ENCODE results near the gene SLC5A1.

Gene SLC5A1

DNA sequence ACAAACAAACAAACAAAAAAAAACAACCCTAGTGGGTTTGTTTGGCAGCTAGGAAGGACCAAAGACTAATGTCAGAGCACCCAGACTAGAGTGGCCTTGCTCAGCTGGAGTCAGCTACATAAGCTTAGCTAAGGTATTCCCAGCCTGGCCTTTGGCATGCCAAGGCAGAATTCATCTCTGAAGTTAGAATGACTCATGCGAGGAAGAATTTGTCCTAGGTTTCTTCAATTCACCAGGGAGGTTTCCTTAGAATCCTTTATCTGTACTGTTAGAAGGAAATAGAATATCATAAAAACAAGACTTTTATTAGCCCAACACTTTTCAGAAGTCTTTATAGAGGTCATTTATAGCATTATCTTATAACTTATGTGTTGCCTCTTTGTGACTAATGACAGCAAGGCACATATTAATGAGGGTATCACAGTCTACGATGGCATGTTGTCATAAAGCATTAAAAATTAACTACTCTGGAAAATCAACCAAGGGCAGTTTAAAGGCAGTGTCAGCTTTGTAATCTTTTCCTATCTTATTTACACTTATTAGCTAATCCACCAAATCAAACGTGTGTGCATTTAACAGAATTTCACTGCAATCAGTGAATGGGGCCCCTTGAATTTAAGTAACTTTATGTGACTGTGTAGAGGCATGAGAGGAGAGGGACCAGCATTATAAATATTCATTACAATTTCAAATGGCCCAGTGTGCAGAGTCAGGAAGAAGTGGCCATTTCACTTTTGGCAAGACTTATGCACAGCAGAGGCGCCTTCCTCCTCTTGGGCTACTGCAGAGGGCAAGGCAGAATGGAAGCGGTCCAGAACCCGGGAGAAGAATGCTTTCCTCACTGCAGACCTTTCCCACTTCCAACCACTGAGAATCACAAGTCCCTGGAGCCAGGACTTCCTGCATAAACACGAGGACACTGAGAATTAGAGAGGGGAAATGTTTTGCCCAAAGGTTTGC, 36.3 kb downstream of the SLC5A1 start:
- H3K4me3 Mint-ChIP-seq, result no peak overlapping the region

DNA sequence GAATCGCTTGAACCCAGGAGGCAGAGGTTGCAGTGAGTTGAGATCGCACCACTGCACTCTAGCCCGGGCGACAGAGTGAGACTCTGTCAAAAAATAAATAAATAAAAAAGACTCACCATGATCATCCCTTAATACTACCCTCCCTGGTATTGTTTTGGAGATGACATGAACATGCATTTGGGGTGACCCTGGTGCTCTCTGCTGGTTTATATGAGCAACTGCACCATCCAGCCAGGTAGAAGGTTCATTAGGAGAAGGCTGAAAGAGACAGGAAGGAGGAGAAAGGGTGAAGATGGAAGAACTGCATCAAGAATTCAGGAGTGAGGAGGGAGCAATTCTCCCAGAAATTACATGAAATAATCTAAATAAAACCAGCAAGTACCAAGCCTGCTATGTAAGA, 37.8 kb downstream of the SLC5A1 start:
- Mint-ChIP-seq H3K27ac (ENCODE audit: low read depth) (no peak overlapping the region), H3K4me1 (no peaks in the 10 kb centered on the region), H3K27me3 (peaks cover 24% of the 10 kb centered on the region), H3K36me3 (ENCODE audit: insufficient read depth) (peaks cover 2% of the 10 kb centered on the region), H3K4me3 (no peak overlapping the region), H3K9me3 (no peaks in the 10 kb centered on the region)
- DNase-seq (ENCODE audit: low spot score in 2 of 2) (no peak), ATAC-seq (replicated peaks; ENCODE audit: extremely low read depth, poor library complexity, severe bottlenecking) (no peak)

More for the DNA sequence above, 36.3 kb downstream of the SLC5A1 start:
- DNase-seq (ENCODE audit: low spot score in 2 of 2), result no peak
- no peak overlapping the region for H3K27ac Mint-ChIP-seq (ENCODE audit: low read depth)
- H3K4me1 Mint-ChIP-seq, result no peaks in the 10 kb centered on the region
- H3K27me3 Mint-ChIP-seq, result peaks cover 30% of the 10 kb centered on the region
- no peaks in the 10 kb centered on the region for H3K36me3 Mint-ChIP-seq (ENCODE audit: insufficient read depth)
- no peak for ATAC-seq (replicated peaks; ENCODE audit: extremely low read depth, poor library complexity, severe bottlenecking)
- no peaks in the 10 kb centered on the region for H3K9me3 Mint-ChIP-seq

DNA sequence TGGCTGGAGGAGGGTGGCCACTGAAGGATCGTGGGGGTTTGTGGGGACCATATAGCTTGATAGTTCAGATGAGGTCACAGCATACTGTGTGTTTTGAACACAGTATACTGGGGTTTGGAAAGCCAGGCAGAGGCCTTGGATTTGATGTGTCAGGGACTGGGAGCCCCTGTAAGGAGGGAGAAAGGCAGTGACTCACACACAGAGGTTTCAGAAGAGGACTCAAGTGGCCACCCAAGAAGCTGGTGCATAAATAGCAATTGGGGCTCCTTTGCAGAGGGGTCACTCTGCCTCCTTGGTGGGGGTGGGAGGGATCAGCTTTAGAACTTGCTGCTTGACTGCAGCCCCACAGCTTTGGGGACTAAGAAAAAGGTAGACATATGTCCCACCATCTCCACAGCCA, 39.3 kb downstream of the SLC5A1 start:
- ATAC-seq (replicated peaks; ENCODE audit: extremely low read depth, poor library complexity, severe bottlenecking), result no peak
- no peaks in the 10 kb centered on the region for H3K9me3 Mint-ChIP-seq
- no peak overlapping the region for H3K27ac Mint-ChIP-seq (ENCODE audit: low read depth)
- no peak for DNase-seq (ENCODE audit: low spot score in 2 of 2)
- peaks cover 34% of the 10 kb centered on the region for H3K27me3 Mint-ChIP-seq
- H3K4me3 Mint-ChIP-seq, result no peak overlapping the region
- peaks cover 2% of the 10 kb centered on the region for H3K36me3 Mint-ChIP-seq (ENCODE audit: insufficient read depth)
- no peaks in the 10 kb centered on the region for H3K4me1 Mint-ChIP-seq

DNA sequence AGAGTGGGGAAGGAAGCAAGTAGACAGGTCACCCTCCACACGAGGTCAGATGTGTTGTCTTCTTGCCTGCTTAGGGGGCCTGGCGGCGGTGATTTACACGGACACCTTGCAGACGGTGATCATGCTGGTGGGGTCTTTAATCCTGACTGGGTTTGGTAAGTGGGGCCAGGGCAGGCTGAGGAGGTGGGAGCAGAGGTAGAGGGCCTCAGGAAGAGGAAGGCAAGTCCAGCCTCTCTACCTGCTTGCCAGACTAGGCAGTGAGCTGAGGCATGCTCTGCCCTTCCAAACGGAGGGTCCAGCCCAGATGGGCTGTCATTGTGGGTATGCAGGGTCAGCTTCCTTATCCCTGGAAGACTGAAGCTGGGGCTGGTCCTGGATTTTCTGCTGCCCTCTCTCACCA, 39.9 kb downstream of the SLC5A1 start:
- Mint-ChIP-seq H3K27ac (ENCODE audit: low read depth) (no peak overlapping the region), H3K36me3 (ENCODE audit: insufficient read depth) (peaks cover 2% of the 10 kb centered on the region), H3K27me3 (peaks cover 40% of the 10 kb centered on the region), H3K4me1 (no peaks in the 10 kb centered on the region), H3K9me3 (no peaks in the 10 kb centered on the region), H3K4me3 (no peak overlapping the region)
- ATAC-seq (replicated peaks; ENCODE audit: extremely low read depth, poor library complexity, severe bottlenecking), result no peak
- DNase-seq (ENCODE audit: low spot score in 2 of 2), result no peak

DNA sequence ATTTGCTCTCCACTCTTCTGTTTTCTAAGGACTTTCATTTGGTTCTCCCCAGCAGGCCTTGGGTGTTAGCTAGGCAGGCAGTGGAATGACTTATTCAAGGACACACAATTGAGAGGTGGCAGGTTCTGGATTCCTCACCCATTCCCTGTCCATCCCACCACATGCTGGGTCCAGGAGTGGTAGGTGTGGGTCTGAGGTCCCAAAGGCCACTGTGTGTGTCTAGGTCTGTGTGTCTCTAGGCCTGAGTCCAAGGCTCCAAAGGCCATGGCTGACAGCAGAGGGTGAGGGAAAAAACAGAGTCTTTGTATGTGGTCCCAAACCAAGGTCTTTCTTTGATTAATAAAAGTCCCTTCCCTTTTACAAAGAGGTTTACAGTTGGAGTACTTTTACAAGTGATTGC, 40.8 kb downstream of the SLC5A1 start:
- no peak for ATAC-seq (replicated peaks; ENCODE audit: extremely low read depth, poor library complexity, severe bottlenecking)
- no peaks in the 10 kb centered on the region for H3K9me3 Mint-ChIP-seq

DNA sequence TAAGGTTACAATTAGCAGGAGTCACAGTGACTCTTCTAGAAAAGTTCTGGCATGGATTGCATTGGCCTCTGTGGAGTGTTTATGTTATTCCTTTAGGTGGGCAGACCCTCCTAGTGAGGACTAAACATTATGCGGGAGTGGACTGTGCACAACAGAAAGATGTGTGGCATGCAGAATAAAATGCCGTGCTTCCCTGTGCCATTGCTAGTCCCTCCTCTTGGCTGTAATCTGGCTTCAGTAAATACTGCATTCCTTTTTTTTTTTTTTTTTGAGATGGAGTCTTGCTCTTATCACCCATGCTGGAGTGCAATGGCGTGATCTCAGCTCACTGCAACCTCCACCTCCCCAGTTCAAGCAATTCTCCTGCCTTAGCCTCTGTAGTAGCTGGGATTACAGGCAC, 45.0 kb downstream of the SLC5A1 start:
- DNase-seq (ENCODE audit: low spot score in 2 of 2) (no peak), ATAC-seq (replicated peaks; ENCODE audit: extremely low read depth, poor library complexity, severe bottlenecking) (no peak)
- peaks cover 4% of the 10 kb centered on the region for H3K36me3 Mint-ChIP-seq (ENCODE audit: insufficient read depth)
- H3K27me3 Mint-ChIP-seq, result peaks cover 43% of the 10 kb centered on the region
- no peak overlapping the region for H3K27ac Mint-ChIP-seq (ENCODE audit: low read depth)
- H3K4me1 Mint-ChIP-seq, result no peaks in the 10 kb centered on the region
- H3K9me3 Mint-ChIP-seq, result no peaks in the 10 kb centered on the region
- no peak overlapping the region for H3K4me3 Mint-ChIP-seq

More for the DNA sequence above, 40.8 kb downstream of the SLC5A1 start:
- peaks cover 48% of the 10 kb centered on the region for H3K27me3 Mint-ChIP-seq
- no peaks in the 10 kb centered on the region for H3K4me1 Mint-ChIP-seq
- no peak for DNase-seq (ENCODE audit: low spot score in 2 of 2)
- H3K27ac Mint-ChIP-seq (ENCODE audit: low read depth), result no peak overlapping the region
- no peak overlapping the region for H3K4me3 Mint-ChIP-seq
- peaks cover 2% of the 10 kb centered on the region for H3K36me3 Mint-ChIP-seq (ENCODE audit: insufficient read depth)

DNA sequence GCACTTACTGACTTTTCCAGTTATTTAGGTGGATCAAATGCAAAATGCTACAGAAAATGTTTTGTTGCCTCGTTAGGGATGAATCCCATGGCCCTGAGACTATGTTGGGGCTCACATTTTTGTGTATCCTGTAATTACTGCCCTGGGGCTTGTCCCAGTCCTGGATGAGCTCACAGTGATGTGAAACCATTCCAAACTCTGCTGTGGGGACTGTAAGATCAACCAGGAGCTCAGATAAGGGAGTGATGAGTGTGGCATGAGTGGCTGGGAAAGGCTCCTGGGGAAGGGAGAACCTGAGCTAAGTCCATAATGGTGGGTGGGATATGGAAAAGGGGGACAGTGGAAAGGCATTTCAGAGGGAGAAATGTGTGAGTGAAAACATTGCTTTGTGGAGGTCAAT, 54.0 kb downstream of the SLC5A1 start:
- no peak for DNase-seq (ENCODE audit: low spot score in 2 of 2)
- peaks cover 2% of the 10 kb centered on the region for H3K36me3 Mint-ChIP-seq (ENCODE audit: insufficient read depth)
- peaks cover 20% of the 10 kb centered on the region for H3K27me3 Mint-ChIP-seq
- no peak for ATAC-seq (replicated peaks; ENCODE audit: extremely low read depth, poor library complexity, severe bottlenecking)
- peaks cover 8% of the 10 kb centered on the region for H3K4me1 Mint-ChIP-seq
- no peak overlapping the region for H3K4me3 Mint-ChIP-seq
- H3K9me3 Mint-ChIP-seq, result no peaks in the 10 kb centered on the region
- no peak overlapping the region for H3K27ac Mint-ChIP-seq (ENCODE audit: low read depth)

DNA sequence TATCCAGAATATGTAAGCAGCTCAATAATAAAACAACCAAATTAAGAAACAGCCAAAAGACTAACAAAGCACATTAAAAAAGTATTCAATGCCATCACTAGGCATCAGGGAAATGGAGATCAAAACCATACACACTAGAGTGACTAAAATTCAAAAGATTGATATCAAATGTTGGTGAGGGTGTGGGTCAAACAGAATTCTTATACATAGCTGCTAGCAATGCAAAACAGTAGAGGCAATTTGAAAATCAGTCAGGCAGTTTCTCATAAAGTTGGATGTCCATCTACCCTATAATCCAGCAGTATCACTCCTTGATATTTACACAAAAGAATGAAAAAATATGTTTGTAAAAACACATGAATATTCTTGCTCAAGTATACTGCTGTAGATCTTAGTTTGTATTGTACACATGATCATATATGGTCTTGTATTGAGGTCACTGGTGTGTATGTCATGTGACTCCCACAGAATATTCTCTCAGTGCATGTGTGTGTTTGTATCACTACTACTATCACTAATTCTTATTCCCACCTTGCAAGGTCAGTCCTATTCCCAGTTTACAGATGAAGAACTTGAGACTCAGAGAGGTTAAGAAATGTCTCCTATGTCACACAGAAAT, 54.9 kb downstream of the SLC5A1 start:
- no peak overlapping the region for H3K27ac Mint-ChIP-seq (ENCODE audit: low read depth)
- peaks cover 28% of the 10 kb centered on the region for H3K27me3 Mint-ChIP-seq
- H3K9me3 Mint-ChIP-seq, result no peaks in the 10 kb centered on the region
- H3K36me3 Mint-ChIP-seq (ENCODE audit: insufficient read depth), result peaks cover 2% of the 10 kb centered on the region
- H3K4me1 Mint-ChIP-seq, result peaks cover 8% of the 10 kb centered on the region
- ATAC-seq (replicated peaks; ENCODE audit: extremely low read depth, poor library complexity, severe bottlenecking) (no peak), DNase-seq (ENCODE audit: low spot score in 2 of 2) (no peak)
- no peak overlapping the region for H3K4me3 Mint-ChIP-seq

DNA sequence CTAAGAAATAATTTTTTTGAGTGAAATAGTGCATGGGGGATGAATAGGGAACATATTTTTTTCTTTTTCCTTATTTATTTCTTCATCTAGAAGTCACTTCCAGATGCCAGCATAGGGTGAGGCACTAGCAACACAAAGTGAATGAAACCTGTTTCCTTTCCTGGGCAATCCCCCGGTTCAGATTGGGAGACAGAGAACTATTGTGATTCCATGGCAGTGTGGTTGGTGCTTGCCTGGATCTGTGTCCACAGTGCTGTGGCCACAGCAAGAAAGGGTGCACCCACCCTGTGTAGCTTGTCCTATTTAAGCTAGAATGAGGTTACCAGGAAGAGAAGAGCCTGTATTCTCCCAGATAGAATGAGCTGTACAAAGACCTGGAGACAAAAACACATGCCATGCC, 57.6 kb downstream of the SLC5A1 start:
- ATAC-seq (replicated peaks; ENCODE audit: extremely low read depth, poor library complexity, severe bottlenecking), result no peak
- Mint-ChIP-seq H3K36me3 (ENCODE audit: insufficient read depth) (peaks cover 2% of the 10 kb centered on the region), H3K4me3 (no peak overlapping the region), H3K4me1 (no peaks in the 10 kb centered on the region), H3K27me3 (peaks cover 54% of the 10 kb centered on the region), H3K27ac (ENCODE audit: low read depth) (no peak overlapping the region), H3K9me3 (no peaks in the 10 kb centered on the region)
- no peak for DNase-seq (ENCODE audit: low spot score in 2 of 2)

DNA sequence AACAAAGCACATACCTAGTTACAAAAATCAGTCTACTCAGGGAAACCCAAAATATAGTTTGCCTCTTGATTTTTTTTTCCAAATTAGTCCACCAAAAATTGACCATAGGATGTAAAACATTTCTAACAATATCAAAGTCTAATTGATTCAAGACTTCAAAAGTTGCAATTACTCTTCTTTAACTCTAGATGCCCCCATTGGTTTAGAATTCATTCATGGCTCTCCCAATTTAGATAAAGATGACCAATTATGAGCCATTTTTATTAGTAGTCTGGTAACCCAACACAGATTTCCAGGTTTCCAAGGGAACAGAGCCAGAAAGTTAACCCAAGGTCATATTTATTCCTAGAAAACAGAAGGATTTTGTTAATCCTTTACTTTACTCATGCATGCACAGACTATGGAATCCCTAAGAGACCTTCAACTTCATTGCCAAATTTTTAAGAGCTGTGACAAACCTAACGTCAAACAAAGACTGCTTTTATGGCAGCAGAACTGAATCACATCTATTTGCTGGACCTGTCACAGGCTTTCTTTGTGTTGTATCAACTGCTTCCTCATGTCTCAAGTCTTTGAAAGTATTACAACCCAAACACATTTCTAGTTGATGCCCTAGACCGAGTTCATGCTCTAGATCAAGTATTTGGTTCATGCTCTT, 60.7 kb downstream of the SLC5A1 start:
- DNase-seq (ENCODE audit: low spot score in 2 of 2) (no peak), ATAC-seq (replicated peaks; ENCODE audit: extremely low read depth, poor library complexity, severe bottlenecking) (no peak)
- peaks cover 85% of the 10 kb centered on the region for H3K27me3 Mint-ChIP-seq
- peaks cover 2% of the 10 kb centered on the region for H3K36me3 Mint-ChIP-seq (ENCODE audit: insufficient read depth)
- no peaks in the 10 kb centered on the region for H3K9me3 Mint-ChIP-seq
- no peak overlapping the region for H3K4me3 Mint-ChIP-seq
- H3K4me1 Mint-ChIP-seq, result no peaks in the 10 kb centered on the region
- no peak overlapping the region for H3K27ac Mint-ChIP-seq (ENCODE audit: low read depth)

DNA sequence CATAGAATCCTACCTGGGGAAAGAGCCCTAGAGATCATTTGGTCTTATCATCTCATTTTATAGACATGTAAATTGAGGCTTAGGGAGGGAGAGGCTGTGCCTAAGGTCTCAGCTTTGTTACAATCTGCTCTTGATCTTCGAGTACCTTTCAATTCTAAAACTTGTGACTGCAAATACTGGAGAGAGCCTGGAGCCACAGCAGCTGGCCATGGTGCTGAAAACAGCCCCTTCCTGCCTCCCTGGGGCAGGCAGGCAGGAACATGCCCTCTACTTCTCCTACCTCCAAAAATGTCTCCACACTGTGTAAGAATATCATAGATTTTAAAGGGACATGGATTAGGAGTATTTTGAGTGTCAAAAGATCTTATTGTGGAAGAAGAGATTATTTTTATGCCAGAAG, 63.9 kb downstream of the SLC5A1 start:
- no peak overlapping the region for H3K4me3 Mint-ChIP-seq
- peaks cover 96% of the 10 kb centered on the region for H3K27me3 Mint-ChIP-seq
- DNase-seq (ENCODE audit: low spot score in 2 of 2), result no peak
- ATAC-seq (replicated peaks; ENCODE audit: extremely low read depth, poor library complexity, severe bottlenecking), result no peak
- no peaks in the 10 kb centered on the region for H3K4me1 Mint-ChIP-seq
- H3K36me3 Mint-ChIP-seq (ENCODE audit: insufficient read depth), result no peaks in the 10 kb centered on the region
- no peak overlapping the region for H3K27ac Mint-ChIP-seq (ENCODE audit: low read depth)
- H3K9me3 Mint-ChIP-seq, result no peaks in the 10 kb centered on the region

DNA sequence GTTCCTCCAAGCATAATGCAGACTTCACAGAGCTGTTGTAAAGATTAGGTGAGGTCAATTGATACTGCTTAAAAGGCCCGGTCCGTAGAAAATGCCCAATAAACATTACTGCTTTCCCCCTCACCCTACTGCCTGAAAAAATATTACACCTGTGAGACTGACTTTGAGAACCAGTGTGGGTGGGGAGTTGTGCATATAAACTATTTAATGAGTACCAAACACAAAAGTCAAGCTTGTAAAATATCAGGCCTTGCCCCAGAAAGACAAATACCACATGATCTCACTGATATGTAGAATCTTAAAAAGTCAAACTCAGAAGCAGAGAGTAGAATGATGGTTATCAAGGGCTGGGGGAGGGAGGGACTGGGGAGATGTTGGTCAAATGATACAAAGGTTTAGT, 69.3 kb downstream of the SLC5A1 start:
- Mint-ChIP-seq H3K4me3 (no peak overlapping the region), H3K9me3 (no peaks in the 10 kb centered on the region), H3K4me1 (no peaks in the 10 kb centered on the region), H3K27me3 (peaks cover 71% of the 10 kb centered on the region), H3K27ac (ENCODE audit: low read depth) (no peak overlapping the region), H3K36me3 (ENCODE audit: insufficient read depth) (no peaks in the 10 kb centered on the region)
- DNase-seq (ENCODE audit: low spot score in 2 of 2) (no peak), ATAC-seq (replicated peaks; ENCODE audit: extremely low read depth, poor library complexity, severe bottlenecking) (no peak)

Data from central memory CD8-positive, alpha-beta T cell (primary cell).